ENCODE data around the gene NHEJ1.

DNA sequence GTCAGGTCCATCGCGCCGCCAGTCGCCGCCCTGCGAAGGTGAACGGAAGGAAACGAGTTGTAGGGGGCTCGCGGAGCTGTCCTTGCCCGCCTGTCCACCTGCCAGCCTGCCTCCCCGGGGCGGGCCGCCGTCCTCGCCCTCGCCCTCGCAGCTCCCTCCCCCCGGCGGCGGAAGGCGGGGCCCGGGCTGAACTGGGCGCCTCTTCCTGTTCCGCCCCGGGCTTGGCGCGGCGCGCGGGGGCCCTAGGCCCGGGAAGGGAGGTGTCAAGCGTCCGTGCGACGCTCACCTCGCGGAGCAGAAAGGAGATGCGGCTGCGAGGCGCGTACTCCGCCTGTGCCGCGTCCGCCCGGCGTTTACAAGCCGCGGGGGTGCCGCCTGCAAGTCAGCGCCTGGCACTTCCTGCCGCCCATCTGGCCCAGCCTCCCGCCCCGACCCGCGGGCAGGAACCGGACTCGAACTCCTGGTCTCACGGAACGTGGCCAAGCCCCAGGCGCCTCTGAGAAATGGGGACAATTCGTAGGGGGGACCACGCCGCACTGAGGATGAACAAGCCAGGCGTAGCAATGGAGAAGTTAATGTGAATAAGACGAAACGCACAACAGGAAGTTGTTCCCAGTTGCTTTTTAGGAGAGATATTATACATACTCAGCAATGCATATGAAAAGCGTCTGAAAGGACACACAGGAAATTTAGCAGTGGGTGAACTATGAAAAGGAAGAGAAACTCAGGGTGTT lies 16.4 kb upstream of the NHEJ1 start, which contains the start of gene CNPPD1:
- TF ChIP-seq, protein P1, sequence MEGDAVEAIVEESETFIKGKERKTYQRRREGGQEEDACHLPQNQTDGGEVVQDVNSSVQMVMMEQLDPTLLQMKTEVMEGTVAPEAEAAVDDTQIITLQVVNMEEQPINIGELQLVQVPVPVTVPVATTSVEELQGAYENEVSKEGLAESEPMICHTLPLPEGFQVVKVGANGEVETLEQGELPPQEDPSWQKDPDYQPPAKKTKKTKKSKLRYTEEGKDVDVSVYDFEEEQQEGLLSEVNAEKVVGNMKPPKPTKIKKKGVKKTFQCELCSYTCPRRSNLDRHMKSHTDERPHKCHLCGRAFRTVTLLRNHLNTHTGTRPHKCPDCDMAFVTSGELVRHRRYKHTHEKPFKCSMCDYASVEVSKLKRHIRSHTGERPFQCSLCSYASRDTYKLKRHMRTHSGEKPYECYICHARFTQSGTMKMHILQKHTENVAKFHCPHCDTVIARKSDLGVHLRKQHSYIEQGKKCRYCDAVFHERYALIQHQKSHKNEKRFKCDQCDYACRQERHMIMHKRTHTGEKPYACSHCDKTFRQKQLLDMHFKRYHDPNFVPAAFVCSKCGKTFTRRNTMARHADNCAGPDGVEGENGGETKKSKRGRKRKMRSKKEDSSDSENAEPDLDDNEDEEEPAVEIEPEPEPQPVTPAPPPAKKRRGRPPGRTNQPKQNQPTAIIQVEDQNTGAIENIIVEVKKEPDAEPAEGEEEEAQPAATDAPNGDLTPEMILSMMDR (IDR thresholded peaks at IDR 0.05; ENCODE audit: extremely low read depth in 1 of 2, insufficient read depth in 1 of 2, low read depth in 1 of 2, low read length in 2 of 2), result peak in 1 of 2 donors; percentile 0
- TF ChIP-seq JUN (IDR thresholded peaks at IDR 0.05; ENCODE audit: borderline replicate concordance, insufficient read depth, insufficient read length, low read depth) (no peak), POLR2A (IDR thresholded peaks at IDR 0.05; ENCODE audit: low read depth, low read length) (no peak), FOS (IDR thresholded peaks at IDR 0.05; ENCODE audit: borderline replicate concordance, insufficient read depth, low read length) (no peak), POLR2AphosphoS5 (IDR thresholded peaks at IDR 0.05; ENCODE audit: insufficient read depth, low read depth, low read length) (peak; percentile 85), EZH2 (IDR thresholded peaks at IDR 0.05; ENCODE audit: borderline replicate concordance, low read depth, low read length, severe bottlenecking) (no peak), MYC (IDR thresholded peaks at IDR 0.05; ENCODE audit: low read depth, low read length) (no peak), MAX (IDR thresholded peaks at IDR 0.05; ENCODE audit: insufficient read depth, insufficient read length) (peak; percentile 16)
